ENCODE measurements around the gene ZNF219.

ZNF219 gene

DNA sequence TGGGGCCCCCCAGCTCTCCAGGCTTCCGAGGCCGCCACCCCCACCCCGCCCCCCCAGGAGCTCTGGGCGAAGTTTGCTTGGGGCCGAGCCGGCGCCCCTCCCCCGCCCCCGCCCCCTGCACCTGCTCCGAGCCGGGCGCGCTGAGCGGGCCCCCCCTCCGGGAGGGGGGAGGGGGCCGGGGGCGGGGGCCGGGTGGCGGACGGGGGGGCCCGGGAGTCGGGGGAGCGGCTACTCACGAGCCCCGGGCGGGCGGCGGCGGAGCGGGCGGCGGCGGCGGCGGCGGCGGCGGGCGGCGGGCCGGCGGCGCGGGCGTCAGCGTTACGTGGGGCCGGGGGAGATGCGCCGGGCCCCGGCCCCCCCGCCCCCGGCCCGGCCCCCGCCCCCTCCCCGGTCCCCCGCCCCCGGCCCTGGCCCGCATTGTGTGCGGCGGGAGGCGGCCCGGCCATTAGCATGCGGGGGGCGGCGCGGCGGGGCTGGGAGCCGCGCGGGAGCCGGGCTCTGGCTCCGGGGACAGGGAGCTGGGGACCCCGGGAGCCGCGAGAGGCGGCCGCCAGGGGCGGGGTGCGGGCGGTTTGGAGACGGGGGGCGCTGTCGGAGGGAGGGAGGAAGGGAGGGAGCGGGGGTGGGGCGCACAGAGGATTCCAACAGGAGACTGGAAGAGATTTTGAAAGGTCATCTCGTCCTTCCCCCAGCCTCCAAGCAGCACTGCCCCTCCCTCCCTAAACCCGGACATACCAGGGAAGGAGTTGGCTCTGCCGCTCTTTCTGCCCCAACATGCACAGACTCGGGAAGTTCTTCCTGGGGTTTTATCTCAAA lies at the start of gene ZNF219:
Gene ZNF219 (minus strand): TSS at position 580 of the 816 bp plus-strand sequence. CDS start 5,064 bp downstream, outside the sequence.
- peak; percentile 54 for DNase-seq (ENCODE audit: low read depth)
- TF ChIP-seq, protein P1, sequence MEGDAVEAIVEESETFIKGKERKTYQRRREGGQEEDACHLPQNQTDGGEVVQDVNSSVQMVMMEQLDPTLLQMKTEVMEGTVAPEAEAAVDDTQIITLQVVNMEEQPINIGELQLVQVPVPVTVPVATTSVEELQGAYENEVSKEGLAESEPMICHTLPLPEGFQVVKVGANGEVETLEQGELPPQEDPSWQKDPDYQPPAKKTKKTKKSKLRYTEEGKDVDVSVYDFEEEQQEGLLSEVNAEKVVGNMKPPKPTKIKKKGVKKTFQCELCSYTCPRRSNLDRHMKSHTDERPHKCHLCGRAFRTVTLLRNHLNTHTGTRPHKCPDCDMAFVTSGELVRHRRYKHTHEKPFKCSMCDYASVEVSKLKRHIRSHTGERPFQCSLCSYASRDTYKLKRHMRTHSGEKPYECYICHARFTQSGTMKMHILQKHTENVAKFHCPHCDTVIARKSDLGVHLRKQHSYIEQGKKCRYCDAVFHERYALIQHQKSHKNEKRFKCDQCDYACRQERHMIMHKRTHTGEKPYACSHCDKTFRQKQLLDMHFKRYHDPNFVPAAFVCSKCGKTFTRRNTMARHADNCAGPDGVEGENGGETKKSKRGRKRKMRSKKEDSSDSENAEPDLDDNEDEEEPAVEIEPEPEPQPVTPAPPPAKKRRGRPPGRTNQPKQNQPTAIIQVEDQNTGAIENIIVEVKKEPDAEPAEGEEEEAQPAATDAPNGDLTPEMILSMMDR (conservative IDR thresholded peaks at IDR 0.05; ENCODE audit: control insufficient read depth, insufficient read depth, low read depth, low read length) = no peak
- peak within 1 kb of the TSS; percentile 74 for H3K4me3 ChIP-seq (ENCODE audit: control insufficient read depth, low read depth, low read length)

DNA sequence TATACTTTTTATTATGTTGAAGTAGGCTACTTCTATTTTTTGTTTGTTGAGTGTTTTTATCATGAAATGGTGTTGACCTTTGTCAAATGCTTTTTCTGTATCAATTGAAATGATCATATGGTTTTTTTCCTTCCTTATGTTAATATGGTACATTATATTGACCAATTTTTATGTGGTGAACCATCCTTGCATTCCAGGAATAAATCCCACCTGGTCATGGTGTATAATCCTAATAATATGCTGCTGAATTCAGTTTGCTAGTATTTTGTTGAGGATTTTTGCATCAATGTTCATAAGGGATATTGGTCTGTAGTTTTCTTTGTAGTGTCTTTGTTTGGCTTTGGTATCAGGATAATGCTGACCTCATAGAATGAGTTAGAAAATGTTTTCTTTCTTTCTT lies 47.0 kb upstream of the ZNF219 start:
- DNase-seq (ENCODE audit: low read depth) = no peak
- TF ChIP-seq, protein P1 (conservative IDR thresholded peaks at IDR 0.05; ENCODE audit: control insufficient read depth, insufficient read depth, low read depth, low read length) = no peak
- H3K4me3 ChIP-seq (ENCODE audit: control insufficient read depth, low read depth, low read length) = no peak overlapping the region

DNA sequence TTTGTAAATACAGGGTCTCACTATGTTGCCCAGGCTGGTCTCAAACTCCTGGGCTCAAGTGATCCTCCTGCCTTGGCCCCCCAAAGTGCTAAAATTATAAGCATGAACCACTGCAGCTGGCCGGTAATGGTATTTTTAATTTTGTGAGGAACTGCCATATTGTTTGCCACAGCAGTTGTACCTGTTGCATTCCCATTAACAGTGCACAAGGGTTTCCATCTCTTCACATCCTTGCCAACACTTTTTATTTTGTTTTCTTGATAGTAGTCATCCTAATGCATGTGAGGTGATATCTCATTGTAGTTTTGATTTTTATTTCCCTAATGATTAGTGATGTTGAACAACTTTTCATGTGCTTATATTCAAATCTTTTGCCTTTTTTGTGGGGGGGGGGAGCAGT lies 43.9 kb upstream of the ZNF219 start:
- H3K4me3 ChIP-seq (ENCODE audit: control insufficient read depth, low read depth, low read length) = no peak overlapping the region
- DNase-seq (ENCODE audit: low read depth) = no peak
- TF ChIP-seq, protein P1 (conservative IDR thresholded peaks at IDR 0.05; ENCODE audit: control insufficient read depth, insufficient read depth, low read depth, low read length) = no peak

DNA sequence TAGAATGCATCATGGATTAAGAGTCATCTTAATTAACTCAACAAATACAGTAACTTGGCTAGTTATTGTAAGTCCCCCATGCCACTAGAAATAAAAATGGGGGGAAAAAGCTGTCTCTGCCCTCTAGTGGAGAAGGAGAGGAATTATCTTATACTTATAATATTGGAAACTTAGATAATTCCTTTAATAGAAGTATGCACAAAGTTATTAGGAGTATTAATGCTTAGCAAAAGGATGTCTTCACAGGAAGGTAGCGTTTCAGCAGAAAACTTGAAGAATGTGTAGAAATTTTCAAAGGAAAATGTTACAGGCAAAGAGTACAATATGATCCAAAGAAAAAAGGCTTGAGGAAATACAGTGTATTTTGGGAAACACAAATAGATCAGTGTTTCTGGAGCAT lies 37.6 kb upstream of the ZNF219 start:
- H3K4me3 ChIP-seq (ENCODE audit: control insufficient read depth, low read depth, low read length) = no peak overlapping the region
- TF ChIP-seq, protein P1 (conservative IDR thresholded peaks at IDR 0.05; ENCODE audit: control insufficient read depth, insufficient read depth, low read depth, low read length) = peak; percentile 68
- DNase-seq (ENCODE audit: low read depth) = peak; percentile 34

DNA sequence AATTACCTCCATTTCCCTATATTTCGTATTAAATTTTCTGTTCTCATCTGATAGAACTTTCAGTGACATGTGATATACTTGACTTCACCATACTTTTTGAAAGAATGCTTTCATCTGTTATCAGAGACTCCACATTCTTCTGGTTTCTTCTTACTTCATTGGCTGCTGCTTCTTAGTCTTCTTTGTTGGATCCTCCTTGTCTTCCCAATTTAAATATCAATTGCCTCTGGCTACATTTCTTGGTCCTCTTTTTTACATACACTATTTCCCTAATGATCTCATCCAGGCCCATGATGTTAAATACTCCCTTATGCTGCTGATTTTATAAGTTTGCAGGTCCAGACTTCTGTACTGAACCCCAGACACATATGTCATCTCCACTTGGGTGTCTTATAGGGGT lies 35.4 kb upstream of the ZNF219 start:
- H3K4me3 ChIP-seq (ENCODE audit: control insufficient read depth, low read depth, low read length) = no peak overlapping the region
- TF ChIP-seq, protein P1 (conservative IDR thresholded peaks at IDR 0.05; ENCODE audit: control insufficient read depth, insufficient read depth, low read depth, low read length) = no peak
- no peak for DNase-seq (ENCODE audit: low read depth)

DNA sequence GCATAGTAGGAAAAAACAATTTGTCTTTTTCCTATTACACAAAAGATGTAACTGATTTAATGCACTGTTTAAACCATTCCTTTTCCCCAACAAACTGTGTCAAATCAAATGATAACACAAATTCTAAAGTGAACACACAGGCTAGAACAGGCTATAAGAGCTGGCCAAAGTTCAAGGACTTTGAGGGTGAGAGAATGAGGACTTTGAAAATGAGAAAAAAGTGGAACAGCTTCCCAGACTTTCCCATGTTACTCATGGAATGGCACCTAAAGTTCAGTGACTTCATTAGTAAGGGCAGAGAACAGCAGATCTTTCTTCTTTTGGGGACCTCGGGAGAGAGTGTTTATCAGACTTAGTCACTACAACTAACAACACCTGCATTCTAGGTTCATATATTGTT lies 25.0 kb upstream of the ZNF219 start:
- no peak for DNase-seq (ENCODE audit: low read depth)
- TF ChIP-seq, protein P1 (conservative IDR thresholded peaks at IDR 0.05; ENCODE audit: control insufficient read depth, insufficient read depth, low read depth, low read length) = no peak
- no peak overlapping the region for H3K4me3 ChIP-seq (ENCODE audit: control insufficient read depth, low read depth, low read length)

Measured in fibroblast of mammary gland (primary cell).